Epithelial cell of alveolus of lung (primary cell): Measurements from ENCODE around the gene STK17B. TPM values are rescaled to one million over a fixed set of nuclear protein-coding genes. Genes with fewer than 3 reads are reported as not detected.

Experiments used
- total RNA-seq: library from RNA; depleted of rRNA; stranded (reverse); fragments of >200 nt; gene quantifications from 2 replicates; pipeline ENCODE4 v1.2.1, GENCODE V29; 2015

The STK17B gene
- total RNA-seq = 16.9 and 55.6 TPM in 2 replicates

GRCh38 chr2:196171248-196171871, at the start of gene STK17B:
Gene STK17B (minus strand): TSS chr2:196171578. CDS start chr2:196163383, 8,195 bp downstream.

Other genes with a start within 250 kb of the STK17B start
- 0.08 and 1.3 TPM in 2 replicates for gene DNAH7, start 102.7 kb downstream of the STK17B start, total RNA-seq